DND-41 (cell line): ENCODE measurements around the gene WDR4.
A peak's percentile ranks its signal among the peaks of the same experiment; 100 is the strongest.
"Not testable (repeated sequence)": the region's sequence is repeated elsewhere in the genome, so short reads cannot be mapped to it uniquely, and the experiment has no call there.

ENCODE experiments used
- ATAC-seq: fragments of 200-7000 bp; cut with Tn5 transposase; 3 replicates; pipeline ENCODE4 v1.9.1; 2021; ENCODE audit warnings: low read depth; ENCODE audit not compliant: insufficient read depth
- DNase-seq: peaks from one replicate; pipeline ENCODE4 v3.0.0-alpha.2; 2020
- H2AFZ ChIP-seq: 2 replicates; pipeline ENCODE4 v1.6.0; 2012; ENCODE audit warnings: low read depth, low read length
- H3K27ac ChIP-seq: 2 replicates; pipeline ENCODE4 v1.5.1; 2012; ENCODE audit warnings: low read length, inconsistent platforms
- H3K27me3 ChIP-seq: fragments of 200-600 bp; sonication (generic); 2 replicates; pipeline ENCODE4 v1.6.0; 2012; ENCODE audit warnings: low read length, mild to moderate bottlenecking, inconsistent platforms; ENCODE audit not compliant: insufficient read depth, poor library complexity
- H3K36me3 ChIP-seq: 2 replicates; pipeline ENCODE4 v1.5.1; 2012; ENCODE audit warnings: low read length, inconsistent platforms; ENCODE audit not compliant: insufficient read depth
- H3K4me1 ChIP-seq: 2 replicates; pipeline ENCODE4 v1.5.1; 2012; ENCODE audit warnings: mild to moderate bottlenecking, low read length; ENCODE audit not compliant: insufficient read depth
- H3K4me2 ChIP-seq: 2 replicates; pipeline ENCODE4 v1.6.0; 2012; ENCODE audit warnings: mild to moderate bottlenecking, moderate library complexity, low read length, inconsistent platforms; ENCODE audit not compliant: insufficient read depth
- H3K4me3 ChIP-seq, 2 experiments: fragments of 200-600 bp in 1 of 2; shearing (Covaris generic) in 1 of 2; 2 replicates each; pipeline ENCODE4 v1.5.1; 2012 to 2016; ENCODE audit warnings: inconsistent platforms in 2 of 2, low read length in 2 of 2, mild to moderate bottlenecking in 2 of 2, low read depth in 1 of 2, moderate library complexity in 1 of 2
- H3K79me2 ChIP-seq: 2 replicates; pipeline ENCODE4 v1.6.0; 2012; ENCODE audit warnings: low read length, inconsistent platforms; ENCODE audit not compliant: insufficient read depth
- H3K9ac ChIP-seq: 2 replicates; pipeline ENCODE4 v1.6.0; 2012; ENCODE audit warnings: low read depth, mild to moderate bottlenecking, inconsistent platforms, low read length, moderate library complexity
- H3K9me3 ChIP-seq: 2 replicates; pipeline ENCODE4 v1.5.1; 2012; ENCODE audit warnings: low read length, moderate library complexity, mild to moderate bottlenecking, inconsistent platforms; ENCODE audit not compliant: insufficient read depth, severe bottlenecking
- H4K20me1 ChIP-seq: 2 replicates; pipeline ENCODE4 v1.6.0; 2012; ENCODE audit warnings: low read length; ENCODE audit not compliant: insufficient read depth
- CTCF ChIP-seq: IDR thresholded peaks from 2 replicates; pipeline ENCODE4 v1.5.1; 2012; ENCODE audit warnings: borderline replicate concordance, low read length, moderate library complexity, mild to moderate bottlenecking; ENCODE audit not compliant: poor library complexity, severe bottlenecking; ENCODE audit errors: extremely low read depth
- EZH2 ChIP-seq: IDR thresholded peaks from 3 replicates; pipeline ENCODE4 v1.6.1; 2012; ENCODE audit warnings: borderline replicate concordance, low read depth, mild to moderate bottlenecking, moderate library complexity, low read length, inconsistent platforms; ENCODE audit not compliant: severe bottlenecking

Gene WDR4

DNA sequence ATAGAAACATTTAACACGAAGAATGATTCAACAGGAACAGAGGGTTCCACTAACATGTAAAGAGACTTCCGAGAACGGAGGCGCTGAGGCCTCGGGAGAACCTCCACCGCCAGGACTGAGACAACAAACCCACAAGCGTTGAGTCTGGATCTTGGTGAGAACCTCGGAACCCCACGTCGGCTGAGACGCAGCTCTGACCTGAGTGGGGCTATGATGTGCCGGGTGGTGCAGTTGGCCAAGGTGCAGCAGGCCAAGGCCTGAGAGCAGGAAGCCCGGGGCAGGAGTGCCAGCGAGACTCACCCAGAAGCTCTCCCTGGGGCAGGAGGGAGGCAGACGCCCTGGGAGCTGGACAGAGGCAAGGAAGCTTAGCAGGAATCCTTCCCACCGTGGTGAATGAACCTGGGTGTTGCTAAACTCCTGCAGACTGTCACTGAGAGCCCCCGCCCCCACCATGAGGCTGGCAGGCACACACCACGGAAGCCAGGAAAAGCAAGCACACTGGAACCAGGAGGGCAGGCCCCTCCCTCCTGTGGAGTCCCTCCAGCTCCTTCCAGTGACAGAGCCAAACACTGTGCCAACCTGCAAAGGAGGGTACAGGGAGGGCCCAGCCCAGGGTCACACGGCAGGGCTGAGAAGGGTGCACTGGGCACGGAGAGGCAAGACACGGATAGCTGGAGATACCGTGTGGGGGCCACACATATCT is 34.8 kb downstream of the WDR4 start:
- no peak for ATAC-seq

DNA sequence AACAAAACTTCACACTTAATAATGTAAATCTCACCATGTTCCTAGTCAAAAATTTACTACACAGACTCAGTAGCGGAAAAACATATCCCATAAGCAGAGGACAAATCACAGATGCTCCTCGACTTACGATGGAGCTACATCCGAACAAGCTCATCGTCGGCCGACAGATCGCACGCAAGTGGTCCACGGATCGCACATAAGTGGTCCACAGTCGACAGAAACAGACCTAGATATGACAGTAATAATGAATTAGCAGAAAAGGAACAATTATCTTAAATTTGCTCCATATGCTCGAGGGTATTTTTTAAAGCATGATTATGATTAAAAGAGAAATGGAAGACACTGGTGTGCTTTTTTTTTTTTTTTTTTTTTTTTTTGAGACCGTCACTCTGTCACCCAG is 36.3 kb downstream of the WDR4 start:
- no peak overlapping the region for H3K4me2 ChIP-seq
- no peaks in the 10 kb centered on the region for H3K27me3 ChIP-seq
- no peak overlapping the region for H3K9ac ChIP-seq
- no peak for DNase-seq
- no peak overlapping the region for H2AFZ ChIP-seq
- peaks cover 67% of the 10 kb centered on the region for H4K20me1 ChIP-seq
- peaks cover 83% of the 10 kb centered on the region for H3K36me3 ChIP-seq
- H3K79me2 ChIP-seq, result peaks cover 26% of the 10 kb centered on the region
- ATAC-seq, result no peak
- no peak overlapping the region for H3K4me3 ChIP-seq
- H3K27ac ChIP-seq, result no peak overlapping the region
- no peaks in the 10 kb centered on the region for H3K4me1 ChIP-seq
- no peaks in the 10 kb centered on the region for H3K9me3 ChIP-seq
- TF ChIP-seq EZH2 (no peak), CTCF (no peak)

More for the DNA sequence above, 34.8 kb downstream of the WDR4 start:
- DNase-seq, result no peak
- TF ChIP-seq EZH2 (no peak), CTCF (no peak)
- peaks cover 90% of the 10 kb centered on the region for H3K36me3 ChIP-seq
- H3K4me2 ChIP-seq, result no peak overlapping the region
- H3K79me2 ChIP-seq, result peaks cover 34% of the 10 kb centered on the region
- H3K27ac ChIP-seq, result no peak overlapping the region
- peaks cover 71% of the 10 kb centered on the region for H4K20me1 ChIP-seq
- no peak overlapping the region for H3K4me3 ChIP-seq
- no peak overlapping the region for H2AFZ ChIP-seq
- H3K9ac ChIP-seq, result no peak overlapping the region
- no peaks in the 10 kb centered on the region for H3K27me3 ChIP-seq
- no peaks in the 10 kb centered on the region for H3K4me1 ChIP-seq
- H3K9me3 ChIP-seq, result no peaks in the 10 kb centered on the region

DNA sequence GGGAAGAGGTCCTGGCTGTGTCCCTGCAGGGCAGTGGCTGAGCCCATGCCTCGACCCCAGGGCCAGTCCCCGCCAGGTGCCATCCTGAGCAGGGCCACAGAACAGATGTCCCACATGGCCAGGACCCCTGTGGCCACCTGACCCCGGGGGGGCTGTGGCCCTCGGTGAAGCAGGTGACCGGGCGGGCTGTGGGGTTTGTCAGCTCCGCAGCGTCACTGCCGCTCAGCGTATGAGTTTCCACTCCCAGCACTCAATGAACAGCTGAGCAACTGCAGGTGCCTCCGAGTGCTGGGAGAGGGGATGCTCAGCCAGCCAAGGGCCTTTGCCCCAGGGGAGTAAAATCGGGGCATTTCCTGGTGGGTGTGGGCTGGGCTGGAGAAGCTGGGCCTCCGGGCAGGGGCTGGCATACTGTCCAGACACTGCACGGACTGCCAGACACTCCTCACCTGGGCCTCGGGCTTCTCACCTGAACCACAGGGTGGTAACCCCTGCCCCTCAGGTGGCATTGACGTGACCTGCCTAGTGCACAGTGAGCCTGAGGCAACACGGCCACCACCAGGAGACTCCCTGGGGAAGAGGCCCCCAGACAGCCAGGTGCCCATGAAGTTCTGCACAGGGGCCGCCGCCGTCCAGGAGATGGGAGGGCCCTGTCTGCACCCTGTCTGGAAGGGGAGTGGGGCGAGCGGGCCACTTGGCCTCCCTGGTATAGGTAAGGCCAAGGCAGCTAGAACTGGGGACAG is 37.3 kb downstream of the WDR4 start:
- not testable (repeated sequence) for H2AFZ ChIP-seq, DNase-seq, H3K9ac ChIP-seq, ATAC-seq, H3K27ac ChIP-seq, H3K4me1 ChIP-seq, H3K9me3 ChIP-seq, H3K4me2 ChIP-seq, H3K27me3 ChIP-seq, H3K4me3 ChIP-seq
- Histone ChIP-seq H3K79me2 (peaks cover 22% of the 10 kb centered on the region), H3K36me3 (peaks cover 74% of the 10 kb centered on the region), H4K20me1 (peaks cover 58% of the 10 kb centered on the region)

- Histone ChIP-seq H2AFZ (no peak overlapping the region), H3K79me2 (peaks cover 20% of the 10 kb centered on the region), H3K4me1 (no peaks in the 10 kb centered on the region), H3K36me3 (peaks cover 70% of the 10 kb centered on the region), H3K27ac (no peak overlapping the region), H3K9me3 (no peaks in the 10 kb centered on the region), H3K27me3 (no peaks in the 10 kb centered on the region), H3K4me3 (no peak overlapping the region), H4K20me1 (peaks cover 55% of the 10 kb centered on the region), H3K9ac (no peak overlapping the region), H3K4me2 (no peak overlapping the region)
- DNase-seq, result peak; percentile 3
- no peak for TF ChIP-seq CTCF
- TF ChIP-seq EZH2, result no peak
- ATAC-seq, result no peak
Observed at GRCh38 chr21:42841156-42841915, 38.0 kb downstream of the WDR4 start.
